ENCODE measurements around the gene ELMO1.

The ELMO1 gene

DNA sequence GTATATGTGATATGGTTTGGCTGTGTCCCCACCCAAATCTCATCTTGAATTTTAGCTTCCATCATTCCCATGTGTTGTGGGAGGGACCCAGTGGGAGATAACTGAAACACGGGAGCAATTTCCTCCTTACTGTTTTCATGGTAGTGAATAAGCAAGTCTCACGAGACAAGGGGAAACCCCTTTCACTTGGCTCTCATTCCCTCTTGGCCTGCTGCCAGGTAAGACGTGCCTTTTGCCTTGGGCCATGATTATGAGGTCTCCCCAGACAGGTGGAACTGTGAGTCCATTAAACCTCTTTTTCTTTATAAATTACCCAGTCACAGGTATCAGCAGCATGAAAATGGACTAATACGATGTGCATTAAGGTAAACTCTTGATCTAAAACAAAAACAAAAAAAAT, 367.2 kb downstream of the ELMO1 start:
- DNase-seq: peak; percentile 37

DNA sequence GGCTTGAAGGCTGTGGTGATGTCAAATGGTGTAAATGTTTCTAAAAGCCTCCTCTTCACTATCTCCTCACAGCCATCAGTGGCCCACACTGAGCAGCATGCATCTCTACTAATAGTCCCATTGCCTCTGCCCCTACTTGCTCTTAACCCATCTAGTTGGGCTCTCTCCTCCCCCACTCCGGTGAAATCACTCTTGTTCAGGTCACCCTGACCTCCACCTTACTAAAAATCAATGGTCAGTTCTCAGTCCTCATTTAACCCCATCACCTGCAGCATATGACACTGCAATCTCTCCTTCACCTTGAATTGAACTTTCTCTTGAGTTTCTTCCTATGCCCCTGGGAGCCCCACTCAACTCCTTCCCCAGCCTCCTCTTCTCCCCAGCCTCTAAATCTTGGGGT, 369.2 kb downstream of the ELMO1 start:
- DNase-seq: no peak

DNA sequence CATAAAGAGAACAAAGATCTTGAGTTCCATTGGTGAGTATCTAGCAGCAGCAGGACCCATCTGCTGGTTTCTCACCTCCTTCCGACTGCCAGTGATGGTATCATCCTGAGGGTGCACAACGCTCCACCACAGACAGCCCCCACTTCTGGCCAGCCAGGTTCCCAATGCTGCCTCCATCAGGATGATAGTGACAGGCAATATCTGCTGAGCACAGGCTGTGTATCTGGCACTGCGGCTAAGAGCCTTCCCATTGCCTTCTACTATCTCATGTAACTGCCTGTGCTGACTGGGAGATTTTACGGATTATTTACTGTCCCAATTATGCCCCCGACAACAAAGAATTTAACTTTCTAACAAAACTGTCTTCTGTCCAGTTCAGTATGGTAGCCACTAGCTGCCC, 372.0 kb downstream of the ELMO1 start:
- no peak for DNase-seq

DNA sequence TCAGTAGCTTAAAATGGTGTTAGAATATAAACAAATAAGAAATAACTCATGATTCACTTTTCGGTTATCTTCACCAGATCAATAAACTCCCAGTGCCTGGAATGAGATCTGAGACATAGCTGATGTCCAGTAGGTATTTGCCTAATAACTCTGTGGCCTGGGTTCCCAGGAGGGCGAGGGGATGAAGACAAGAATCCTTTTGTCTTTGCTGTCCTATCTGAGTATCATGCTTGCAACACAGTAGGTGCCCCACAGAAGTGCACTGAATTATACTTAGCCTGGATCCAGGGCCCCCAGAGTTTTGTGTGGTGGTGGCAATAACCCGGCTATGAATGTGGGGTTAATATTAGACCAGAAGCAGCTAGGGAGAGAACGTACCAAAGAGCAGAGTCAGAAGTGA, 374.3 kb downstream of the ELMO1 start:
- DNase-seq: no peak

DNA sequence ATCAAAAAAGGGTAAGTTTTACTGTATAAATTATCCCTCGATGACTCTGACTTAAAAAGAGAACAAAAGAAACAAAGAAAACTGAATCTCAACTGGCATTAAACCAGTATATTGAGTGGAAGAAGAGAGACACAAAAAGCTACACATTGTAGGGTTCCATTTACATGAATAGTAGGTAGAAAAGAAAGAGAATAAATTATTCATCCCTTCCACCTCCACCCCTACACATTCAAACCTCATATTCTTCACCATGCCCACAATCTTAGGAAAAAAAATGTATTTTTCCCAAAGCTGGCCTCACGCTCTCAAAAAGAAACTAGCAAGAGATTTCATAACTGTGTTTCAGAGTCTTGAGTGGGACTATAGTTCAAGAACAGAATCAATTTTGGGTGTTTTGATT, 377.5 kb downstream of the ELMO1 start:
- no peak for DNase-seq

DNA sequence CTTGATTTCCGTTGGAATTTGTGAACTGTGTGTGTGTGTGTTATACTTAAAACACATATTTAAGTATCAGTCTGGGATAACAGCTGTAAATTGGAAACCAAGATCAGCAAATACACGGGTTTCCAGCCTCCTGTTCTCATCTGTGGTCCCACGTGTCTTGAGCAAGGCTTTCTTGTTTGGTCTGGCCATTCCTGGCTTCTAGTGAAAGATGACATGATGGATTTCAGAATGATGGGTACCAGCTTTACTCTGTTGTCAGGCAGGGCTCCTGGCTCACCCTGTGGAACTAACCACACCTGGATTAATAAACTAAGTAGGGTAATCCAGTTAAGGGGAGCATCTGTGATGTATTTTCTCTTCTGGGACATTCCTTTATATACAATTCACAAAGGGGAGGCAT, 378.2 kb downstream of the ELMO1 start:
- no peak for DNase-seq

DNA sequence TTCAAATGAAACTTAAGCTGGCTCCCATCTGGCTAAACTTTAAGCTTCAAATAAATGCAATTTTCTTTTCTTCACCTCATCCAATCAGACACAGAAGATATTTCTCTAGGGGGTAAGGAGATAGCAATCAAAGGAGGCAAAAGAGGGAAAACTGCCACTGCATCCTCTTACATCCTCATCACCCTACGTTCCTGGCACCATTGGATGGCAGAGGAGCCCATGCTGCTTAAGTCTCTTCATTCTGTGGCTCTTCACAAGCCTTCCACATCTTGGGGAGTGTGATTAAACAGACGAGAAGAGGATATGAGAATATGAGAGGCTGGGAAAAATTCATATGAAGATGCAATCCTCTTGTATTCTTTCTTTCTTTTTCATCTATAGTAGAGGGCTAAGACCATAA, 378.6 kb downstream of the ELMO1 start:
- DNase-seq: no peak

DNA sequence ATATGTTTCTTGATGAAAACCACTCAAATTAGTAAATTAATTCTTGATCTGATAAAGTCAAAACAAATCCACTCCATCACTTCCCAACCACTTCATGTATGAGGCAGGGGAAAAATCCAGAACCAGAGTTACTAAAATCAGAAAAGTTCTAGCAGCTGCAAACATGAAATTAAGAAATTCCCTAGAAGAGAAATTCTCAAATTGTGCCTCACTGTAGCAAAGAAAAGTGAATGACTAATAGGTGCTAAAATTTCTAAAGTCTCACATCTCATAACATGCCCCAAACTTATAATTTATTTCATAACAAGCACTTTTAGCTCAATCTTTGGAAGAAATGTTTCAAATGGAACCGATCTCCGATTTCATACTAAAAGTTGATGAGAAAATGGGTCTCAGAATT, 379.3 kb downstream of the ELMO1 start:
- no peak for DNase-seq

DNA sequence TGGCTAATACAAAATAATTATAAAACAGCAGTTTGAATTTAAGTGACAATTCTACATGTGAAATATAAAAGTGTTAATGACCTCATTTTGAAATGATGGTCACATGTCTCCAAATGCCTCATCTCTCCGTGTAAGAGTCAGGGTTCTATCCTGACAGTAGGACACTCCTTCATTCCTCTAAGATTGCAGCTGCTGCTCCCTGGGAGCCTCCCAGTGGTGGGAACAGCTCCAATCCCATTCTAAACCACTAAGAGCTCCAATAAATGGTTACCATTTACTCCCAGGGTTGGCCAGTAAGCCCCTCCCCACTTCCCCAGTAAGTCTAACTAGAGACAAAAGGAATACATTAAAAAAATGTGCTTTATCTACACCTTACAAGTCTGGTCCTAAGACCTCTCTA, 379.8 kb downstream of the ELMO1 start:
- no peak for DNase-seq

DNA sequence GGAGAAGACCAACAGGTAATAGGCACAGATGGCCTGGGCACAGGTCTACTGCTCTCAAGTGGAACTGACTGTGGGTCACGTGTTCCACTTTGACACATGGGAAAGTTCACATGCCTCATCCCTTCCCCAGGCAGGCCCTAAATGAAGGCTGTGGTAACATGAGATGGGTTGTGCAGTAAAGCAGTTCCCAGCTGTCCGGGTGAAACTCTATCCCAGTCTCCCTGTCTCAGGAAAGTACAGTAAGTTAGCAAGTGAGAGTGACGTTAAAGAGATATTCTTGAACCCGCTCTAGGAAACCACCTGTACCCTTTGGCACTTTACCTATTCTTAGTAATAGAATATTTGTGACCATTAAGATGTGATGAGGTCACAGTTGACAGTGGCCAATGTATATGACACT, 380.6 kb downstream of the ELMO1 start:
- DNase-seq: no peak

DNA sequence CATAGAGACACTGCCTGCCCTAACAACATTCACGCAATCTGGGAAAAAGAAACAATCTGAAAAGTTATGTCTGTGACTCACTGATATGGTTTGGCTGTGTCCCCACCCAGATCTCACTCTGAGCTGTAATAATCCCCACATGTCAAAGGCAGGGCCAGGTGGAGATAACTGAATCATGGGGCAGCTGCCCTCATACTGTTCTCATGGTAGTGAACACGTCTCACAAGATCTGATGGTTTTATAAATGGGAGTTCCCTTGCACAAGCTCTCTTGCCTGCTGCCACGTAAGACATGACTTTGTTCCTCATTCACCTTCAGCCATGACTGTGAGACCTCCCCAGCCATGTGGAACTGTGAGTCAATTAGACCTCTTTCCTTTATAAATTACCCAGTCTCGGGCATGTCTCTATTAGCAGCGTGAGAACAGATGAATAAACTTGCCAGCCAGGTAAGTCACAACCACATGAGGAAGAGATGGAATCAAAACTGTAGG, 382.8 kb downstream of the ELMO1 start:
- DNase-seq: peak; percentile 60

DNA sequence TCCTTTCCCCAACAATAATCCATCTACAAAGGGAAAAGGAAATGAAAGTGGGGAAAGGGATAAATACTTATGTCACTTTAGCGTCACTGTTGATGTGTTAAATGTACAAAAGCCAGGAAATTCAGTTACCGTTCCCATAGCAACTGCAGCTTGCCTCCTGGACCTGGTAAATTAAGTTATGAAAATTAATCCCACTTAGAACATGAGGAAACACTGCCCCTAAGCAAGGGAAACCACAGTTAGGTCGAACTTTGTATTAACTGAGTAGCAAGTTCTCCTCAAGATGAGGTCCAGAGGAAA, 386.2 kb downstream of the ELMO1 start:
- DNase-seq: peak; percentile 32

DNA sequence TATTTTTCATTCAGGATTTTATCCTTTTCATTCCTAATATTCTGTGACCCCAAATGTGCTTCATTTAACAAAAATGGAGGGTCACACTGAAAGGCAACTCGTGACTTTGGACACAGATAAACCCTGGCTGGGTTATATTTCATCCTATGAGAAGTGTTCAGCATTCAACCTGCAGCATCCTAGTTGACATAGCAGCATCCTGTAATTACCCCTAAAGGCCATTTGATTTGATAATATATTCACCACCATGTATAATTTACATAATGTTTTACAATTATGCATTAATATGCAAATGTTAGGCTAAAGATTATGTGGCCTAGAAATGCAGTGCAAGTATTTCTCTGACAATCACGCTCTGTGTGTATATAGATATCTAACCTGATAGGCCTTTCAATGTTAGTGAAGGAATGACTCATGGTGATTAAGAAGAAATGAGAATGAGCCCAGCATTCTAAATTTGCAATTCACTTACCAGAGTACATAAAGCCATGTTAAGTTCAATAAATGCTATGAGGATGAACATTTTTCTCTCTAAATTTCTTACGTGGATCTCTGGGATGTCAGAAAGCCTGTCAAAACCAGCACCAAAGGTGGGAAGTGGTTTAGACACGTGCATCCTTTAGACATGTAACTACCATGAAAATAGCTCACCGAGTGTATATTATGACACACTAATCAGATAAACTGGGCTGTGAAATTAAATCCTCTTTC, 386.7 kb downstream of the ELMO1 start:
- DNase-seq: no peak

DNA sequence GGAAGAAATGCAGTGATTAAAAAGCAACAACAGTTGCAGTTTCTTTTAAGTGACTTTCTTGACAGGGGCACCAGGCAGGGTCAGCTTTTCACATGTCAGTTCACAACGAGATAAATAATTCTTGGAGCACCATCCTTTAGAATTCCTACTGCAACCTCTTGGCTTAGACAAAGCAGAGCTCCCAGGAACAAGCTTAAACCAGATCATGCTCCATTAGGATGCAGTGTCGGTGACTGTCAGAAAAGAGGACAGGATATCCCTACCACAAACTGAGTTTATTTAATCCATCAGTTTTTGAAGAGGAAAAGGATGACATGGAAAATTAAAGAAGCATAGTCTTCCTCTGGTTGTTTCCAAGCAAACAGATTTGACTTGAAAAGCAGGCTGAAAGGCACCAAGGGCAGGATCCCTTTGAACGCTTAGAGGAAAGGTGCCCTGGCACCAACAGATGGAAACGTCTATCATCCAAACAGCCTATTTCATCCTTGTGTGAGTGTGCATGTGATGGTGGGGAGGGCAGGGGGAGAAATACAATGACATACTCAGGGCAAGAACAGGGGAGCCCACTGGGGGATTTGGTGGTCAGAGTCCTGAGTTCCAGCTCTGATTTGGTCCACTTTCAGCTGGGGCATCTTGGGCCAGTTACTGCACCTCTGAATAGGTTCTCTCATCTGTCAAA, 392.3 kb downstream of the ELMO1 start:
- no peak for DNase-seq

DNA sequence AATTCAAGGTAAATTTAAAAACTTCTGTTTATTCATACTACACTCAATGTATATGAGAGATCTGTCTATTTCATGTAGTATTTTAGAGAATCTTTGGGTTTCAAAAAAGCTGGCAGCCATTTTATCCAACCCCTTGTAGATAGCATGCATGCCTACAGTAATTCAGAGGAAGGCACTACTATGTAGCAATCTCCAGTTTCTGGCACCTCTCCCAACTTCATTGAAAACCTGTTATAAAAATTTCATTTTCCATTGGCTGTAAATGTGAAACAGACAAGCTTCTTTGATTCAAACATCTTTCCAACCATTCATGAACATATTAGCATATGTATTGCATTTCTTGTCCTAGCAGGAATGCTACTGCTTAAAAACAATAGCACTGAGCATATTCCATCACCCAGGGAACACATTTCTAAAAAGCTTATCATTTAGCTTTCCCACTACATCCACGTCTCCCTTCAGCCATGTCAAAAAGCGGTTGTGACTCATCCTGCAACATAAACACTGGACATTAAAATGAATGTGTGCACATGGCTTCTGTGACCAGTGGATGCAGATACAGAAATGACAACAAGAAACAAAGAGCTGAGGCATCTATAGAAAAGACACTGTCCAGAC, 393.9 kb downstream of the ELMO1 start:
- DNase-seq: no peak

DNA sequence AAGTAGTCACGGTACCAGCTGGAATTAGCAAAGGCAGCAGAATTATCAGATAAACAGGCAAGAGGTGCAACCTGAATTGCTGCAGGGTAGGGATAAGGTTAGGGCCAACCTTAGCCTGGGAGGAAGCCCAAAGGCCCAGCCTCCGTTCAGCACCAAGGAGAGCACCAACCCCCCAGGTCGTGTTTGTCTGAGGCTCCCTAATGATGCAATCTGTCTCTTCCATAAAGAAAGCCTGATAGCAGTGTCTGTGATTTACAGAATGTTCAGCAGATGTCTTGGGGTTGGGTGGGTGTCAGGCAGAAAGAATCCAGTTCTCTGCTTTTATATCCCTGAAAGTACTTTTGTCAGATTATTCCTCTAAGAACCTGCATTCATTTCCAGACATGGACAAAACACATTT, 396.0 kb downstream of the ELMO1 start:
- no peak for DNase-seq

DNA sequence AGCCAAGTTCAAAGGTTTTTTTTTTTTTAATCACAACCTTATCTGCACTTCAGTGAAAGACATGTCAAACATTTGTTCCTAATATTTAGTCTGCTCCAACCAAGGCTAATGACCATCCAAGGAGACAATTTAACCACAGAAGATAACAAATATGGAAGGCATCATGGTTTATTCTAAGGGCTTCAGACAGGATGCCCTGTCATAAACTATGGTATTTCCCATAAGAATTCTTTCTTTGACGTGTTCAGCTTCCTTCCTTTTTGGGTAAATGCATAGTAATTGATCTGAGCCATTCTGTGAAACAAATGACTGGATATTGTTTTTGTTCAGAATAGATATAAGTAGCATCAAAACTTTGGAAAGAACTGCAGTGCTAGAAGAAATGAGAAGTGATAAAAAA, 397.9 kb downstream of the ELMO1 start:
- DNase-seq: no peak

DNA sequence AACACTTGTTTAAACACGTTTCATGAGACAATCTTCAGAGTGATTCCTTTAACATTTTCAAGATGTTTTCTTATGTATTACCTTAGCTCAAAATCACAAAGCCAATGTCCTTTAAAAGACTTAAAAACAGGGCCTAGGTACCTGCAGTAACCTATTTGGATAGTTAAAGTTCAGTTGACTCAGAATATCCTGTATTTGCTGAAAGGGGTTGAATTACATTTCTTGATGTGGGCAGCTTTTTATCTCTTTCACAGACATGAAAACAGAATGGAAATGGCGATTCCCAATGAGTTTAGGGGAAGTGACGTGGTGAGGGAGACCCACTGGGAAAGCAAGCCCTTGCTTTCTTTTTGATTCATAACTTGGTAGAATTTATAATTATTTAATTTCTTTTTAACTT, 400.0 kb downstream of the ELMO1 start:
- DNase-seq: no peak

DNA sequence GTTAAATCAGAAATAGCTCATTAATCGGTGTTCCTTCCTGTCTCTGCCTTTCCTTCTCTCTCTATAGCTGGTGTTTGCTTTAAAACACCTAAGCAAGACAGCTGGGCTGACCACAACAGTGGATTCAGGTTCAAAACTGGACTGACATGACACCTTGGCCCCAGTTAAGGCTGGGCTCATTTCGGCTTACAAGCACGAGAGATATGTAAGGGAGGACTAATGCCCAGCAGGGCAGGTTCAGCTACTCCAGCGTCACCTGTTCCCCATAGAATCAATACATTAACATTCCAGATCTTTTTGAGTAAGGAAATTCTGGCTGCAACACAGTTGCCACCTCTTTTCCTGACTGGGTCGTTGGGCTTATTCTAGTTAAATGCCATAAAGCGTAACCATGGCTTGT, 401.4 kb downstream of the ELMO1 start:
- no peak for DNase-seq

DNA sequence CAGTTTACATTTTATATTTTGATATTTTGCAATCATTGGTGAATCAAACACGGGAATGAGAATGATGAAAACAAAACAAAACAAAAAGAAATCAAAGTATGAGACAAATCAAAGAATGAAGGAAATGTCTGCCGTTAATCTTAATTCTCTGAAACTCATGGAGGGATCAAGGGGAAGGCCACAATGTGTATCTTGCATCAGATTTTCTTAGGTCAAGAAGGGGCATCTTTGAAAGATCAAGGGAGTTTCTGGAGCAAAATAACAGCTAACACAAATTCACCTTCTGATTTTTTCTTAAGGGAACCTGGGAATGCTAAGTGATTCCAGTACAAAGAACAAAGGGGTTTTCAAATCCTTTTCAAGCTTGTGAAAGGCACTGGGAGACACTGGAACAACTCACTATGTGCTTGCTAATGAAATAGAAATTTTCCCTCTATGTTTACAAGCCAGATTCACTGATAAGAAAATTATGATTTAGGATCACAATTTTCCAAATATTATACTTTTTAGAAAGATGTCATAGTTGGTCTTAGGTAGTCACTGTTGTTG, 402.1 kb downstream of the ELMO1 start:
- DNase-seq: no peak

DNA sequence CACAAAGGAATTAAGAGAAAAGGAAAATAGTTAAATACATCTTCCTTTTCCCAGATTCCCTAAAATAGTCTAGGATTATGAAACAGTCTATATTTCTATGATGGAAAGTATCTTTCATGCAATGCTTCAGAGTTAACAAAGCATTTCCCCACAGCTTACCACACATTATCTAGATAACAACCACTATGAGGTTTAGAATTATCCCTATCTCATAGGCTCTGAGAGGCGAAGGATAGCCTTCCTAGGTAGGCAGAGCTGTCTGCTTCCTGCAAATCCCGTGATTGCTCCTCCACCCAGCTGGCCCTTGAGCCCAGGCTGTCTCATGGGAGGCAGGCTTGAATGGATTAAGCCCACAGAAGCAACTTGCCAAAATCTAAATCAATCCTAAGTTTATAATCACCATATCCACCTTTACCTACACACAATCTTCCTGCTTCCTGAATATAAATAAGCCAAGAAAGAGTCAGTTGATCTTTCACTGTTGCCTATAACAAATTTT, 402.9 kb downstream of the ELMO1 start:
- DNase-seq: no peak

DNA sequence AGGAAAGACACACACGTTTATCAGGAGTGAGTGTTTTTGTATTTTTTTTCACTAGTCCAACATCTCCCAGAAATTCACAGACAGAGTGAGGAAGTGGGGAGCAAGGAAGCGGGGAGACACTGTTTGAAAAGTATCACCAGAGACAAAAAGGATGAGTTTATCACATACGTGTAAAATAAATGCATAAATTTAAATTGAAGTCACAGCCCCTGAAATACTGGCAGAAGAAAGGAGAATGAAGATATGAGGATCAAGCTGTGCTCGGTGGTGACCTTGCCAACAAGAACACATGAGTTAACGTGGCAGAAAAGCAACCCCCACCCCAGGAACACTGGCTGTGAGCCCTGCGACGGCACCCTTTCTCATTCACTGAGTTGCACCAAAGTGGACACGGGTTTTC, 407.2 kb downstream of the ELMO1 start:
- DNase-seq: no peak

DNA sequence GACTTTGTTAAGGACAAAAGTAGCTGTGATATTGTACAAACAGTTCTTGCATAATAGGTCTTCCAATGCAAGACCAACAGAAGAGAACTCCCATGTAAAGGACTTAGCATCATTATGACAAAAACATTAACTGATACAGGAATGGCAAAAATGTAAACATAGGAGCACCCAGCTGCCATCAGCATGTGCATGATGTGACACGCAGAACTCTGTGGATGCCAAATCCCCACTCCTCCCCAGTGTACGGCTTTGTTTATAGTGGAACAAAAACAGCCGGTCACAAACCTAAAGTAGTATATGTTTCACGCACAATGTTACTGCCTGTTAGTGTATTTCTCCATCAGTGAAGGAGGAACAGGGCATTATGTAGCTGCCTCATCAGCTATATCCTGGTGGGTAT, 408.3 kb downstream of the ELMO1 start:
- DNase-seq: no peak

DNA sequence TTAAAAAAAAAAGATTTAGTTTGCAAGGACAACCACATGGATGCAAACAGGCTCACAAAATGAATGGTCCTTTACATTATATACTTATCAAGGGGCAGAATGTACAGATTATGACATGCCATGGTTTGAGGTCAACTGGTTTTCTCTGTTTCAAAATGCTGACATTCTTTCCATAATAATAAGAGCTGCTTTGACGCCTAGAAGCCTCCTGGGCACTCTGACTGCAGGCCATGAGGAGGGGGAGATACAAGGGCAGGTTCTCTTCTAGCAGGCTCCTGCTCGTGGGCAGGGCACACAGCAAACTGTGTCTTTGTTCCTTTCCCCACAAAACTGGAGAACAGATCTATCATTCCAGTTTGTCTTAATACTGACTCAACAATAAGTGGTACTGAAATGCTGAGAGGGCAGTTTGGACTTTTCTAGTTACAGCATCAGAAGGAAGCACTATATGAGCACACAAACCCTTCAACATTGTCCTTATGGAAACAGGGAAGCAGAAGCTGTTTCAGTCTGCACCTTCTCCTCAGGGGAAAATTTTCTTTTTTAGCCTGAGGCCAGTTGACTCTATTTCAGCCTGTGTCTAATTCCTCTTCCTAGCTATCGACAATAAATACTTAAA, 409.4 kb downstream of the ELMO1 start:
- peak; percentile 24 for DNase-seq

Data from suppressor macrophage treated with lipopolysaccharide for 4 hours (primary cell).